Colonic mucosa (tissue), 4 donors: ENCODE results near the gene CHST14. TPM values are rescaled to one million over a fixed set of nuclear protein-coding genes. Genes with fewer than 3 reads are reported as not detected.

ENCODE experiments used
- DNase-seq: peaks from one replicate; pipeline ENCODE4 v3.0.0-alpha.2; 2020
- H3K27ac ChIP-seq: fragments of 200-600 bp; one replicate; pipeline ENCODE4 v1.8.0; 2021
- H3K27me3 ChIP-seq: fragments of 200-600 bp; one replicate; pipeline ENCODE4 v1.8.0; 2021
- H3K36me3 ChIP-seq: fragments of 200-600 bp; one replicate; pipeline ENCODE4 v1.8.0; 2021
- H3K4me1 ChIP-seq: fragments of 200-600 bp; one replicate; pipeline ENCODE4 v1.8.0; 2021; ENCODE audit warnings: mild to moderate bottlenecking
- H3K4me3 ChIP-seq: fragments of 200-600 bp; one replicate; pipeline ENCODE4 v1.8.0; 2021
- H3K9ac ChIP-seq, 2 donors: one replicate each; pipeline ENCODE4 v1.7.0; 2013; ENCODE audit warnings: control low read depth in 2 of 2, low read depth in 2 of 2, low read length in 2 of 2
- H3K9me3 ChIP-seq: fragments of 200-600 bp; one replicate; pipeline ENCODE4 v1.8.0; 2021
- CTCF ChIP-seq: fragments of 200-600 bp; IDR thresholded peaks from one replicate; pipeline ENCODE4 v1.8.0; 2022; ENCODE audit warnings: antibody characterized with exemption, mild to moderate bottlenecking
- intact Hi-C: fragments of 100-400 bp; cut with DNase I; formaldehyde crosslinking; loops from one replicate; pipeline ENCODE4 v1.14.1; 2022
- total RNA-seq, 2 donors: library from RNA; stranded (reverse); fragmentation: NEBNext Ultra II Directional in 1 of 2; extraction: Animal tissue kit (Norgen Biotek cat#: 25700) in 1 of 2; gene quantifications; one replicate each; pipeline ENCODE4 v1.2.1, GENCODE V29; 2021
- donor health status: healthy.
- donor health status: DM: no; HTN: no; CAD: no.
- donor health status: DM: no; HTN: no; CAD: no.

The CHST14 gene
- total RNA-seq, 2 donors from 2014 or later, result 3.9 to 4.5 TPM

- H3K27ac ChIP-seq, result no peak overlapping the region
- H3K4me3 ChIP-seq, result peak overlapping the region; percentile 47
Measured at GRCh38 chr15:40439461-40439959, 31.3 kb upstream of the CHST14 start.

GRCh38 chr15:40439960-40440742, 30.6 kb upstream of the CHST14 start:
- intact Hi-C loops, result no loop called here
- Histone ChIP-seq H3K9me3 (no peaks in the 10 kb centered on the region), H3K4me1 (peaks cover 10% of the 10 kb centered on the region), H3K4me3 (peak overlapping the region; percentile 47), H3K27ac (no peak overlapping the region), H3K27me3 (no peaks in the 10 kb centered on the region), H3K9ac (peak overlapping the region; percentile 54 to 81), H3K36me3 (no peaks in the 10 kb centered on the region)
- peak; percentile 59 for DNase-seq
- TF ChIP-seq CTCF, result no peak

More at GRCh38 chr15:40439461-40439959, 31.3 kb upstream of the CHST14 start:
- H3K27me3 ChIP-seq, result no peaks in the 10 kb centered on the region
- H3K36me3 ChIP-seq, result no peaks in the 10 kb centered on the region
- H3K9ac ChIP-seq, result peak overlapping the region; percentile 37 to 81
- peak; percentile 57 for DNase-seq
- peaks cover 10% of the 10 kb centered on the region for H3K4me1 ChIP-seq
- no peak for TF ChIP-seq CTCF
- H3K9me3 ChIP-seq, result no peaks in the 10 kb centered on the region
- intact Hi-C loops, result no loop called here

- Histone ChIP-seq H3K27me3 (no peaks in the 10 kb centered on the region), H3K9ac (peak within 1 kb of the TSS; percentile 81 to 86), H3K9me3 (no peaks in the 10 kb centered on the region), H3K4me1 (peaks cover 13% of the 10 kb centered on the region), H3K27ac (peak within 1 kb of the TSS; percentile 53), H3K36me3 (no peaks in the 10 kb centered on the region), H3K4me3 (peak within 1 kb of the TSS; percentile 79)
- TF ChIP-seq CTCF, result no peak
- peak; percentile 98 for DNase-seq
- intact Hi-C loops, result no loop called here
Measured at GRCh38 chr15:40440743-40441564, 29.8 kb upstream of the CHST14 start, which contains the start of gene BAHD1. Gene BAHD1, plus strand, starts transcription at chr15:40440953. Its CDS starts 17,512 bp downstream, at chr15:40458465.

GRCh38 chr15:40441565-40442531, 28.9 kb upstream of the CHST14 start:
- Histone ChIP-seq H3K36me3 (no peaks in the 10 kb centered on the region), H3K4me1 (peaks cover 11% of the 10 kb centered on the region), H3K4me3 (peak overlapping the region; percentile 79), H3K9ac (peak overlapping the region; percentile 55 to 86), H3K9me3 (no peaks in the 10 kb centered on the region), H3K27me3 (no peaks in the 10 kb centered on the region), H3K27ac (no peak overlapping the region)
- TF ChIP-seq CTCF, result no peak
- intact Hi-C loops, result no loop called here
- peak; percentile 38 for DNase-seq
